Gastrocnemius medialis (tissue), 4 donors: ENCODE measurements around the gene NCS1. TPM values are rescaled to one million over a fixed set of nuclear protein-coding genes. Genes with fewer than 3 reads are reported as not detected.

Source experiments
- ATAC-seq, 2 donors: fragments of 150-250 bp; one replicate each; pipeline ENCODE4 v1.9.1; 2016
- DNase-seq, 2 donors: peaks; one replicate each; pipeline ENCODE4 v3.0.0-alpha.2; 2019
- H3K27ac ChIP-seq, 4 donors: fragments of 200-600 bp; sonication (generic); 1 replicate in 1 of 4; 2 replicates in 3 of 4; pipeline ENCODE4 v1.5.1; 2016 to 2018; ENCODE audit warnings: mild to moderate bottlenecking in 2 of 4, moderate library complexity in 1 of 4
- H3K27me3 ChIP-seq, 3 donors: fragments of 200-600 bp; sonication (generic) in 2 of 3; 1 replicate in 1 of 3; 2 replicates in 2 of 3; pipeline versions ENCODE4 v1.5.1 to v1.6.0; 2016 to 2019; ENCODE audit warnings: mild to moderate bottlenecking in 1 of 3, moderate library complexity in 1 of 3
- H3K36me3 ChIP-seq, 2 donors: fragments of 200-600 bp; sonication (generic) in 1 of 2; one replicate each; pipeline ENCODE4 v1.5.1; 2017 to 2018
- H3K4me1 ChIP-seq, 2 donors: fragments of 200-600 bp; sonication (generic) in 1 of 2; one replicate each; pipeline ENCODE4 v1.5.1; 2016 to 2017; ENCODE audit warnings: mild to moderate bottlenecking in 2 of 2
- H3K4me3 ChIP-seq, 4 donors: fragments of 200-600 bp; sonication (generic) in 3 of 4; 1 replicate in 1 of 4; 2 replicates in 3 of 4; pipeline ENCODE4 v1.5.1; 2016 to 2019; ENCODE audit warnings: mild to moderate bottlenecking in 2 of 4
- H3K9me3 ChIP-seq, 3 donors: fragments of 200-600 bp; sonication (generic) in 2 of 3; 1 replicate in 1 of 3; 2 replicates in 2 of 3; pipeline ENCODE4 v1.5.1; 2016 to 2019
- CTCF ChIP-seq, 5 experiments: fragments of 450-650 bp in 3 of 5; fragments of 200-600 bp in 2 of 5; sonication (generic) in 2 of 5; IDR thresholded peaks in 4 of 5; conservative IDR thresholded peaks in 1 of 5; 1 replicate in 4 of 5; 2 replicates in 1 of 5; pipeline ENCODE4 v1.5.1; 2016 to 2019; ENCODE audit warnings: antibody characterized with exemption in 5 of 5, mild to moderate bottlenecking in 3 of 5, moderate library complexity in 3 of 5
- POLR2A ChIP-seq, 2 donors: fragments of 450-650 bp; IDR thresholded peaks; one replicate each; pipeline ENCODE4 v1.6.1; 2017; ENCODE audit warnings: antibody characterized with exemption in 2 of 2, mild to moderate bottlenecking in 2 of 2, moderate library complexity in 2 of 2
- in situ Hi-C, 4 donors: fragments of 200-750 bp; cut with MboI; loops; one replicate each; pipeline versions ENCODE4 v1.15.0 to v1.8.0; 2017; ENCODE audit warnings: low sequenced_read_pairs in 4 of 4
- intact Hi-C: fragments of 100-400 bp; cut with DNase I; formaldehyde crosslinking; loops from one replicate; pipeline ENCODE4 v1.15.1; 2023; ENCODE audit warnings: low total_unique reads
- total RNA-seq, 4 donors: library from RNA; depleted of rRNA; stranded (reverse); fragments of >200 nt; gene quantifications; one replicate each; pipeline versions ENCODE4 v1.1.0 to v1.2.3, GENCODE V29; 2016

NCS1 gene
- total RNA-seq, 4 donors from 2014 or later = 2.1 to 4.6 (median 2.5) TPM

- Histone ChIP-seq H3K4me3 (no peak overlapping the region), H3K9me3 (no peaks in the 10 kb centered on the region), H3K36me3 (no peaks in the 10 kb centered on the region), H3K27ac (no peak overlapping the region), H3K27me3 (peaks cover 0 to 5% (median 0%) of the 10 kb centered on the region in 3 donors), H3K4me1 (no peaks in the 10 kb centered on the region)
- TF ChIP-seq POLR2A (IDR thresholded peaks at IDR 0.05) (no peak), CTCF (IDR thresholded peaks at IDR 0.05 in 4 of 5, conservative IDR thresholded peaks at IDR 0.05 in 1 of 5) (no peak)
- intact Hi-C loops (no loop called here), in situ Hi-C loops (no loop called here)
- no peak for DNase-seq
- no peak for ATAC-seq
Observed at GRCh38 chr9:130155647-130156046, 16.6 kb upstream of the NCS1 start.

- DNase-seq (no peak), ATAC-seq (no peak)
- H3K4me3 ChIP-seq = no peak overlapping the region
- H3K4me1 ChIP-seq = no peaks in the 10 kb centered on the region
- in situ Hi-C loops = no loop called here
- TF ChIP-seq CTCF (IDR thresholded peaks at IDR 0.05 in 4 of 5, conservative IDR thresholded peaks at IDR 0.05 in 1 of 5) (no peak), POLR2A (IDR thresholded peaks at IDR 0.05) (no peak)
- H3K27me3 ChIP-seq = peaks cover 0 to 5% (median 0%) of the 10 kb centered on the region in 3 donors
- intact Hi-C loops = no loop called here
- no peaks in the 10 kb centered on the region for H3K36me3 ChIP-seq
- H3K27ac ChIP-seq = no peak overlapping the region
- no peaks in the 10 kb centered on the region for H3K9me3 ChIP-seq
Observed at GRCh38 chr9:130156672-130157071, 15.5 kb upstream of the NCS1 start.

- Histone ChIP-seq H3K4me1 (no peaks in the 10 kb centered on the region), H3K36me3 (no peaks in the 10 kb centered on the region), H3K27ac (no peak overlapping the region), H3K9me3 (no peaks in the 10 kb centered on the region), H3K4me3 (no peak overlapping the region), H3K27me3 (peaks cover 0 to 5% (median 0%) of the 10 kb centered on the region in 3 donors)
- TF ChIP-seq CTCF (IDR thresholded peaks at IDR 0.05 in 4 of 5, conservative IDR thresholded peaks at IDR 0.05 in 1 of 5) = no peak
- TF ChIP-seq POLR2A (IDR thresholded peaks at IDR 0.05) = no peak
- in situ Hi-C loops (no loop called here), intact Hi-C loops (no loop called here)
- no peak for ATAC-seq
- DNase-seq = no peak
Observed at GRCh38 chr9:130157079-130157478, 15.1 kb upstream of the NCS1 start.

- Histone ChIP-seq H3K36me3 (no peaks in the 10 kb centered on the region), H3K4me3 (no peak overlapping the region), H3K27me3 (peaks cover 0 to 5% (median 0%) of the 10 kb centered on the region in 3 donors), H3K9me3 (no peaks in the 10 kb centered on the region), H3K27ac (no peak overlapping the region), H3K4me1 (no peaks in the 10 kb centered on the region)
- ATAC-seq (no peak), DNase-seq (no peak)
- in situ Hi-C loops (no loop called here), intact Hi-C loops (no loop called here)
- TF ChIP-seq POLR2A (IDR thresholded peaks at IDR 0.05) = no peak
- no peak for TF ChIP-seq CTCF (IDR thresholded peaks at IDR 0.05 in 4 of 5, conservative IDR thresholded peaks at IDR 0.05 in 1 of 5)
Observed at GRCh38 chr9:130158001-130158400, 14.2 kb upstream of the NCS1 start.

- intact Hi-C loops = no loop called here
- H3K9me3 ChIP-seq = no peaks in the 10 kb centered on the region
- H3K36me3 ChIP-seq = no peaks in the 10 kb centered on the region
- DNase-seq = no peak
- H3K27ac ChIP-seq = no peak overlapping the region
- TF ChIP-seq CTCF (IDR thresholded peaks at IDR 0.05 in 4 of 5, conservative IDR thresholded peaks at IDR 0.05 in 1 of 5) (no peak), POLR2A (IDR thresholded peaks at IDR 0.05) (no peak)
- in situ Hi-C loops = no loop called here
- H3K4me3 ChIP-seq = no peak overlapping the region
- peaks cover 0 to 5% (median 0%) of the 10 kb centered on the region in 3 donors for H3K27me3 ChIP-seq
- H3K4me1 ChIP-seq = no peaks in the 10 kb centered on the region
- ATAC-seq = no peak
Observed at GRCh38 chr9:130159057-130159456, 13.1 kb upstream of the NCS1 start.
